ENCODE results near the gene KIF5C.

Gene KIF5C

GRCh38 chr2:148900350-148900837, 25.4 kb downstream of the KIF5C start:
- H3K4me3 ChIP-seq (ENCODE audit: low read length, poor library complexity, severe bottlenecking) = no peak overlapping the region
- H3K79me2 ChIP-seq (ENCODE audit: insufficient read depth, low read length) = no peaks in the 10 kb centered on the region
- H3K36me3 ChIP-seq (ENCODE audit: insufficient read depth, low read length) = no peaks in the 10 kb centered on the region
- H3K9ac ChIP-seq (ENCODE audit: low read depth, low read length, poor library complexity, severe bottlenecking) = no peak overlapping the region
- peak overlapping the region; percentile 25 for H3K4me2 ChIP-seq (ENCODE audit: low read depth, low read length, poor library complexity, severe bottlenecking)
- TF ChIP-seq EZH2phosphoT487 (IDR thresholded peaks at IDR 0.05; ENCODE audit: borderline replicate concordance) = no peak
- TF ChIP-seq, protein P1, sequence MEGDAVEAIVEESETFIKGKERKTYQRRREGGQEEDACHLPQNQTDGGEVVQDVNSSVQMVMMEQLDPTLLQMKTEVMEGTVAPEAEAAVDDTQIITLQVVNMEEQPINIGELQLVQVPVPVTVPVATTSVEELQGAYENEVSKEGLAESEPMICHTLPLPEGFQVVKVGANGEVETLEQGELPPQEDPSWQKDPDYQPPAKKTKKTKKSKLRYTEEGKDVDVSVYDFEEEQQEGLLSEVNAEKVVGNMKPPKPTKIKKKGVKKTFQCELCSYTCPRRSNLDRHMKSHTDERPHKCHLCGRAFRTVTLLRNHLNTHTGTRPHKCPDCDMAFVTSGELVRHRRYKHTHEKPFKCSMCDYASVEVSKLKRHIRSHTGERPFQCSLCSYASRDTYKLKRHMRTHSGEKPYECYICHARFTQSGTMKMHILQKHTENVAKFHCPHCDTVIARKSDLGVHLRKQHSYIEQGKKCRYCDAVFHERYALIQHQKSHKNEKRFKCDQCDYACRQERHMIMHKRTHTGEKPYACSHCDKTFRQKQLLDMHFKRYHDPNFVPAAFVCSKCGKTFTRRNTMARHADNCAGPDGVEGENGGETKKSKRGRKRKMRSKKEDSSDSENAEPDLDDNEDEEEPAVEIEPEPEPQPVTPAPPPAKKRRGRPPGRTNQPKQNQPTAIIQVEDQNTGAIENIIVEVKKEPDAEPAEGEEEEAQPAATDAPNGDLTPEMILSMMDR (conservative IDR thresholded peaks at IDR 0.05; ENCODE audit: low read length) = no peak
- peak overlapping the region; percentile 43 for H2AFZ ChIP-seq (ENCODE audit: low read length)
- peaks cover 12% of the 10 kb centered on the region for H3K4me1 ChIP-seq (ENCODE audit: insufficient read depth, low read length, poor library complexity, severe bottlenecking)
- H4K20me1 ChIP-seq (ENCODE audit: insufficient read depth, low read length, poor library complexity, severe bottlenecking) = no peaks in the 10 kb centered on the region
- H3K9me3 ChIP-seq (ENCODE audit: insufficient read depth, low read depth, low read length) = no peaks in the 10 kb centered on the region
- no peaks in the 10 kb centered on the region for H3F3A ChIP-seq (ENCODE audit: low read depth)
- no peaks in the 10 kb centered on the region for H3K9me2 ChIP-seq (replicated peaks; ENCODE audit: low read depth, low read length)
- no peaks in the 10 kb centered on the region for H3K27me3 ChIP-seq (ENCODE audit: insufficient read depth, low read length, poor library complexity, severe bottlenecking)

DNA sequence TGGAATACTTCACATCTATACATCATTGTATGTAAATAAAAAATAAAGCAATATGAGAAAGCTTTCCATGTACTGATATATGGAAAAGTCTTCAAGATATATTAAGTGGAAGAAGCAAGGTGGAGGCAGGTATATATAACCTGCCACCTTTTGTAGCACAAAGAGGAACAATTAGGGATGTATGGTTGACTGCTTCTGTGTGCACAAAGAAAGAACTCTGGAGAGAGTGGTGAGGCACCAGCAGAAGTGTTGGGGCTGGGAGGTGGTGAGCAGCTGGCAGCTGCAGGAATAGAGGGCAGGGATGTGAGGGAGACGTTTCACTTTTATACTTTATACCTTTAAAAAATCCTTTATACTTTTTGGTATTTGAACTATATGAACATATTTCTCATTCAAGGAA, 26.1 kb downstream of the KIF5C start:
- H3K4me2 ChIP-seq (ENCODE audit: low read depth, low read length, poor library complexity, severe bottlenecking) = no peak overlapping the region
- no peaks in the 10 kb centered on the region for H3K36me3 ChIP-seq (ENCODE audit: insufficient read depth, low read length)
- no peak for TF ChIP-seq EZH2phosphoT487 (IDR thresholded peaks at IDR 0.05; ENCODE audit: borderline replicate concordance)
- TF ChIP-seq, protein P1 (conservative IDR thresholded peaks at IDR 0.05; ENCODE audit: low read length) = no peak
- no peaks in the 10 kb centered on the region for H3K79me2 ChIP-seq (ENCODE audit: insufficient read depth, low read length)
- H3K4me3 ChIP-seq (ENCODE audit: low read length, poor library complexity, severe bottlenecking) = no peak overlapping the region
- H3K9ac ChIP-seq (ENCODE audit: low read depth, low read length, poor library complexity, severe bottlenecking) = no peak overlapping the region
- H3K9me2 ChIP-seq (replicated peaks; ENCODE audit: low read depth, low read length) = no peaks in the 10 kb centered on the region
- H3K9me3 ChIP-seq (ENCODE audit: insufficient read depth, low read depth, low read length) = no peaks in the 10 kb centered on the region
- no peaks in the 10 kb centered on the region for H3F3A ChIP-seq (ENCODE audit: low read depth)
- no peak overlapping the region for H2AFZ ChIP-seq (ENCODE audit: low read length)
- H3K4me1 ChIP-seq (ENCODE audit: insufficient read depth, low read length, poor library complexity, severe bottlenecking) = peaks cover 12% of the 10 kb centered on the region
- H4K20me1 ChIP-seq (ENCODE audit: insufficient read depth, low read length, poor library complexity, severe bottlenecking) = no peaks in the 10 kb centered on the region
- no peaks in the 10 kb centered on the region for H3K27me3 ChIP-seq (ENCODE audit: insufficient read depth, low read length, poor library complexity, severe bottlenecking)

DNA sequence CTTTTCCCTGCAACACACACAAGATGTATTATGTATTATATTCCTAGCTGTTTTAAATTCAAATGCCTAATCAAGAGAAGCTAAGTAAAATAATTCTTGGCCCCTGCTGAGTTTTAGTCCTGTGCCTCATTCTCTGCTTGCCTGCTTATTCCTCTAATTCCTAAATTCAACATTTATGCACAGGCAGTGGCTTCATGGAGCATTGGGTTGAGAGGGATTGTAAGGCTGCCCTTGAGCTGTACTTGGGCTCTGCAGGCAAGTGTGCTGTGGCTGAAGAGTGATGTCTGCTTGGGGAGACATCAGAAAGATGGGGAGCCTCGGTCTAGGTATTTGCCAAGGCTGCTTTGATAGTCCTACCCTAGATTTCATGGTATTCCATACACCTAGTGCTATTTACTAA, 27.8 kb downstream of the KIF5C start:
- H3K9me2 ChIP-seq (replicated peaks; ENCODE audit: low read depth, low read length) = no peaks in the 10 kb centered on the region
- H2AFZ ChIP-seq (ENCODE audit: low read length) = no peak overlapping the region
- no peak overlapping the region for H3K9ac ChIP-seq (ENCODE audit: low read depth, low read length, poor library complexity, severe bottlenecking)
- no peaks in the 10 kb centered on the region for H3K36me3 ChIP-seq (ENCODE audit: insufficient read depth, low read length)
- no peak for TF ChIP-seq EZH2phosphoT487 (IDR thresholded peaks at IDR 0.05; ENCODE audit: borderline replicate concordance)
- TF ChIP-seq, protein P1 (conservative IDR thresholded peaks at IDR 0.05; ENCODE audit: low read length) = no peak
- H3K4me3 ChIP-seq (ENCODE audit: low read length, poor library complexity, severe bottlenecking) = no peak overlapping the region
- H3K4me1 ChIP-seq (ENCODE audit: insufficient read depth, low read length, poor library complexity, severe bottlenecking) = peaks cover 12% of the 10 kb centered on the region
- no peaks in the 10 kb centered on the region for H3F3A ChIP-seq (ENCODE audit: low read depth)
- no peaks in the 10 kb centered on the region for H3K27me3 ChIP-seq (ENCODE audit: insufficient read depth, low read length, poor library complexity, severe bottlenecking)
- H3K79me2 ChIP-seq (ENCODE audit: insufficient read depth, low read length) = no peaks in the 10 kb centered on the region
- H3K4me2 ChIP-seq (ENCODE audit: low read depth, low read length, poor library complexity, severe bottlenecking) = no peak overlapping the region
- H4K20me1 ChIP-seq (ENCODE audit: insufficient read depth, low read length, poor library complexity, severe bottlenecking) = no peaks in the 10 kb centered on the region
- no peaks in the 10 kb centered on the region for H3K9me3 ChIP-seq (ENCODE audit: insufficient read depth, low read depth, low read length)
